D341Med (cell line): ENCODE results near the gene CXCL12.

Experiments
- DNase-seq: peaks from one replicate; pipeline ENCODE4 v3.0.0; 2012; ENCODE audit warnings: low spot score

CXCL12 gene

DNA sequence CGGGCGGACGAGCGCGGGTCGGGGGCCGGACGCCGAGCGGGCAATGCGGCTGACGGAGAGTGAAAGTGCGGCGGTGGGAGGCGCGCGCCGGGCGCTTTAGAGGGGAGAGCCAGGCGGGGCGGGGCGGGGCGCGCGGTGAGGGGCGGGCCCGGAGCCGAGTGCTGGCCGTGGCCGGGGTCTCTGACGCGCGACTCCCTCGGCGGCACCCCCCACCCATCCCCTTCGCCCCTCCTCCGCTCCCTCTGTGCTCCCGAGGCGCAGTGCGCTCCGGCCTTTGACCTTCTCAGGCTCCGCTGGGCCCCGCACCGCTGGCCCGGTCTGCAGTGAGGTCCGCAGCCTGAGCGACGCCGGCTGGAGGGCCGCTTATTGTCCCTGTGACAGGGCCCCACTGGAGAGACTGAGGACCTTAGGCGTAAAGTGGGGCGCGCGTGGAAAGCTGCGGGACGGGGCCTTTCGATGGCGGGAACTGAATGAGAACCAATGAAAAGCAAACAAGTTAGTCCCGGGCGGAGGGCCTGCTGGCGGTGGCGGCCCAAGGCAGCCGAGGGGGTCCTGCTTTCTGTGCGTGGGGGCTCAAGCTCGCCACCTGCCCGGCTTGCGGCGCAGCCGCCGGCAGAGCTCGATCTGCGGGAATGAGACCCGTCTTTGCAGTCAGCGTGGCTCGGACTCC, at the start of gene CXCL12:
Gene CXCL12 (minus strand): TSS at position 72 of the 670 bp plus-strand sequence. CDS start 92 bp downstream, outside the sequence.
- no peak for DNase-seq

DNA sequence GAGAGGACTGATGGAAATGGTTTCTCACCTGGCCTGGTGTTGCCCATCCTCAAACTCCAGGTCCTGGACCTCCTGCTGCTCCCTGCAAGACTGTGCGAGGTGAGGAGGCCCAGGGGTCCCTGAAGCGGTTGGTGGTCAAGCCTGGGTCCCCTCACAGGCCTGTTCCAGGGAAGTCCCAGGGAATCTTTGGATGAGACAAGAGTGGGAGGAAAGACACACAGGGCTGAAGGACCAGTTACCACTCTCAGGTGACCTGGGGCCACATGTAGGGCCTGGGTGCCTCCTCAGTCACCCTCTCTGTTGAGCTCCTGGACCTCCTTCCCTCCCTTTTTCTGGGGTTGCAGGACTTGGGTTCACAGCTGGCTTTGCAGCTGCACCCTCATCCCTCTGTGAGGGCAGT, 42.6 kb upstream of the CXCL12 start:
- DNase-seq, result no peak

DNA sequence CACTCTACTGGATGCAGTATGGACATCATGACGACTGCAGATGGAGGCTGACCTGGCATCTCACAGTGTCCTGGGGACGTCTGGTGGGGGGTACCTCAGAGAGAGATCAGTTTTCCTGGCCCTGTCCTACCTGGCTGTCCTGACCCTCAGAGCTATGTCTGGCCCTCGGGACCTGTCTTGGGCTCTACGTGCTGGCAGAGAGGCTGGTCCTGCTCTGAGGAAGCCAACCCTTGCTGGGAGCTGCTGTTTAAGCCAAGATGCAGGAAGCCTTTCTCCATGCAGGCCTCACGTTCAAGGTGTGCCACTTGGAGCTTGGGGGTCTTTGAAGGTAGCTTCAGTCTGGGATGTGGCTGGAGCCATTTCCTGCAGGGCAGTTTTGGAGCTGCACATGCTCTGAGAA, 42.1 kb upstream of the CXCL12 start:
- DNase-seq, result no peak

DNA sequence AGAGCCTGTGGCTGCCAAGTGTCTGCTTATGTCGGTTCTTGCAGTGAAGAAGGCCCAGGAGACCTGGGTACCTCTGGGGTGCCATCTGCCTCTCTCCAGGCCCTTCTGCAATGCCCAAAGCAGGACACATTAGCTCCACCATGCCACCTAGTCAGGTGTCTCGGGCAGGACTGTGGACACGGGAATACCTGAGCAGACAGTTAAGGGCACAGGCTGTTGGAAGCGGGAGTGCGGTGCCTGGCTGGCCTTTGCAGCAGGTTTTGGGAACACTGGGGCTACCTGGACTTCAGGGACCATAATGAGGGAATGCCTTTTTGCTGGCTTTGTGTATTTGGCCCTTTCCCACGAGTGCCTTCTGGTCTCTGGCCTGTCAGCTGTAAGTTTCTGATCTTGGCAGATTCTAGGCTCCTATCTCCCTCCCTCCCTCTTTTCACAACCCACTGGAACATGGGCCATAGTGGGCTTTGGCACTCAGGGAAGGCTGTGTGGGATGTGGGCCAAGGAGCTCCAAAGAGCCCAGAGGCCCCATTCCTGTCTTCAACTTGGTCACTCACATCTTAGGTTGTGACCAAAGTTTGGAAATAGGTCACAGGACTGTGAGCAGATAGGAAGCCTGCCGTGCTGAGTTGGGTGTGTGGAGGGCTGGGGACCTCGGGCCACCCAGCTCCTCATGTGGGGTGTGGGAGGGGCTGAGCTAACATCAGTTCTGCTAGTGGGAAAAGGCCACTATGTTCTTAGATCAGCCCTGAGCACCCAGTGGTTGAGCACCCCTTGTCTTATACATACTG, 41.5 kb upstream of the CXCL12 start:
- peak; percentile 14 for DNase-seq

DNA sequence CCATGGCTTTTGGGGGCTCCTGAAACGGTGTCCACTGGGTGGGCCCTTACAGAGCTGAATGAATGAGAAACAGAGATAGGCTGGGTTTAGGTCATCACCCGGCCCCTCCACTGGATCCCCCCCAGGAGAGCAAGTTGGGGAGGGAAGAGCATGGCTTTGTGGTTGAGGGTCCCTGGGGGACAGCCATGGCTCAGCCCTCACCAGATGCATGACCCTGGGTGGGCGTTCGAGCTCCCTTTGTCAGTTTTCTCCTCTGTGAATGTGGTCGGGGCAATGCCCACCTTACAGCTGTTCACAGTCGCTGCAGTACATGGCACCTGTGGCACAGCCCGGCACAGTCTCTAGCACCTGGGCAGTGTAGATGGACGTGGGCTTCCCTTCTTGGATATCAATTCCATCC, 40.6 kb upstream of the CXCL12 start:
- peak; percentile 9 for DNase-seq

DNA sequence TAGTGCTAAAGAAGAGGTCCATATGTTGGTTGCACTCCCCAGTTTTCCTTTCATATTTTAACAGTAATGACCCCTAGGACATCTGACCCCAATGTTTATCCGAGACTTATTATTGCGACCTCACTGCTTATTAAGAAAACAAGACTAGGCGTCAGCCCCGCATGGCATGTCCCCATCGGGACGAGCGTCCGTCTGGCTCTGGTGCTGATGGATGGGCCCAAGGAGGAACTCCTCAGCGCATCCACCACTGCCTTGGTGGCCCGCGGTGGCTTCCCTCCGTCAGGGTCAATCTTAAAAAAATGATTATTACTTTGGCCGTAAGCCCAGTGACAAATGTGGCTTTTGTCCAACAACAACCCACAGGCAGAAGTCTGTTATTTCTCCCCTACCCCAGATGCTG, 40.1 kb upstream of the CXCL12 start:
- DNase-seq, result no peak

DNA sequence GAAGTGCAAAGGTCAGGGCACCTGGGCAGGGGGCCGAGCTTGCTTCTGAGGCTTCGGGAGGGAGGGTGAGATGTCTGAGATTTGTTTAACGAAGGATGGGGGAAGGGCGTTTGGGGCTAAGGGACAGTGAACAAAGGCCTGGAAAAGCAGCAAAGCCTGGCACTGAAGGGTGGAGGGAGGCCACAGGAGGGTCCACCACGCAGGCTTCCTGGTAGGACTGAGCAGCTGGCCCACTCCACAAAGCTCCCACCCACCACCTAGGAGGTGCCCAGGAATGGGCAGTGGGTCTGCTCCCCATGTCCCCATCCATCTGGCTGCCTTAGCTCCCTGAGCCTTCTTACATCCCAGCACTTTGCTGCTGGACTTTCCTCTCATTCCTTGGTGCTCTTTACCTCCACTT, 39.4 kb upstream of the CXCL12 start:
- DNase-seq, result no peak

DNA sequence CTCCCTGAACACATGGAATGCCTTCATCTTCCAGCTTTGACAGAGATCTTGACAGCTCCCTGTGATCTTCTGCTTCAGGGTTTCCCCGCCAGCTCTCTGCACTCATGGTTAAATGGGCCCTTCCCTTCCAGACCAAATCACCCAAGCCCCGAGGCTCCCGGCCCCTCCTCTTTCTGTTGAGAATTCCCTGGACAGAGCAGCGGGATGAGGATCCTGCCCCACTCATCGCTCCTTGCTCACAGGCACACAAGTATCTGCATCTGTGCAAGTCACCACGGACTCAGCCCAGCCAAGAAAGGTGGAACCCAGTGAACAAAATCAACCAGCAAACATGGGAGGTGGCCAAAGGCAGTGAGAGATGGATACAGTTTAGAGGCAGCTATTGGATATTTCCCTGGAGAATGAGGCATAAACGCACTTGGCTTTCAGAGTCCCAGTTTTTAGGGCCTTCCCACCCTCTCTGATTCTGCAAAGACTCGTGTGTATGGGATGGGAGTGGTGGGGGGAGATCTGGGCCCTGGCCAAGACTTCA, 37.7 kb upstream of the CXCL12 start:
- no peak for DNase-seq

DNA sequence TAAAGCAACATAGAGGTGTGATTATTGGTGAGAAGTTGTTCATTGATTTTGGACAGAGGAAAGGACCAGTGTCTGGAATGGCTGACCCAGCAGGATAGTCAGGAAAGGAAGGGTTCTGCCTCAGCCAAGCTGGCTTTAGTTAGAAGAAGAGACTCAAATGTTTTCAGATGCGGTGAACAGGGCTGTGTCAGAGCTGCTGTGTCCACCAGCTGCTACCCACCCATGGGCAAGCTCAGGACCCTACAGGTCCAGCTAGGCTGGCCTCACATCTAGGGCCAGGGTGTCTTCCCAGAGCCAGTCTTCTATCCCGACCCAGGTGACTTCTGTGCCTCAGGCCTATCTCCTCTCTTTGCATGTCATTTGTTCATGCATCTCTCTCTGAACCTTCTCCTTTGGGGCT, 37.3 kb upstream of the CXCL12 start:
- peak; percentile 9 for DNase-seq

DNA sequence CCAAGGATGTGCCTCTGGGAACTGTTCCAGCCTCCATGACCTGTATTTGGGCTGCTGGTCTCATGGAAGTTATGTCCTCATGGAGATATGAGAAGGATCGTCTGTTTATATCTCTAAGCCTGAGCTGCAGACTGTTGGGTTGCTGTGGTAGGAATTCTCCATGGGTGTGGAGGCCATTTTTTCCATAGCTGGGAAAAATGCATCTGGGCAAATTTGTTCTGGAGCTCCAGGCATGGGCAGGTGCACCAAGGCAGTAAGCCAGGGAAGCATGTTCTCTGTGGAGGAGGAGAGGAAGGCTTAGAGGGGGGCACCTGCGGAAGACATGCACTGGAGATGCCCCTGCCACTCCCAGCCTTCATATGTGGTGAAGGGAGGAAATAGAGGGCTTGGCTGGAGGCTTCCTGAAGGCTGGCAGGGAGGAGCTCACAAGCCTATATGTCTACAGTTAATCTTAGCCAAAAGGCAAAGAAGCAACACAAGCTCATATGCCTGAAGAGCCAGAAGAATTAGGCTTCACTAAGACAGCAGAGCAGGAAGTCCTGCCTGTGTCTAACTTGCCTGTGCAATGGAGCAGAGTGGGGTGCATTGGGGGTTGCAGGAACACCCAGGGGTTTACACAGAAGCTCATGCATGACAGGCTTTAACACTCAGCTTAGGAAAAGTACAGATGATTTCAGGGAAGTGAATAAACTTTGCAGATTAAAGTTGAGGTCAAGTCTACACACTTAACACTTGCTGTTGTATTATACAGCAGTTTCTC, 35.1 kb upstream of the CXCL12 start:
- DNase-seq, result no peak

DNA sequence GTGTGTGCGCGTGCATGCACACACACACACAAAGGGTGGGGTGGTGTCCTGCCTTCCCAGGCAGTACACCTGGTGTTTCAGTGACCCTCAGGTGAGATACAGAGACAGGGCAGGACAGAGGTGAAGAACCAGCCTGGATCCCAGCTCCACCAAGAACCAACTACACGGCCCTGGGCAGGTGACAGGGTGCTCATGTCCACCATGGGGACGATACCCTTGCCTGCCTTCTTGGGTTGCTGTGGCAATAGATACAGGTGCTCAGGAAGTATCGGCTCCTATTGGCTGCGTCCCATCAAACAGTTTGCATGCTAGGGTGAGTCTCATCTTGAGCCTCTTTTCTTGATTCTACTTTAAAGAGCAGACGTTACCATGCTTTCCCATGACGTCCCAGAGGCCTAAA, 33.7 kb upstream of the CXCL12 start:
- DNase-seq, result no peak

DNA sequence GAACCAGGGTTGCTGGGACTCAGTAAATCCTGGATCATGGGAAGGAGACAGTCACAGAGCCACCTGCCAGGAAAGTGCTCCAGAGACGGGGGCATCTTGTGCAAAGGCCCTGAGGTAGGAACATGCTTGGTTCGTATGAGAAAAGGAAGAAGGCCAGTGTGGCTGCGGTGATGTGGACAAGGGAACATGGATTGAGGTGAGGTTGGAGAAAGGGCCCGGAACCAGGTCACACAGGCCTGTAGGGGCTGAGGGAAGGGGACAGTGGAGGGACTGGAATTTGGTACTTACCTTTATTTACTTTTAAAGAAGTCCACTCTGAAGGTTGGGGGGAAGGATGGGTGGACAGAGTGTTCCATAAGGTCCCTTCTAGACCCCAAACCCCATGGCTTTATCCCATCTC, 32.9 kb upstream of the CXCL12 start:
- no peak for DNase-seq

DNA sequence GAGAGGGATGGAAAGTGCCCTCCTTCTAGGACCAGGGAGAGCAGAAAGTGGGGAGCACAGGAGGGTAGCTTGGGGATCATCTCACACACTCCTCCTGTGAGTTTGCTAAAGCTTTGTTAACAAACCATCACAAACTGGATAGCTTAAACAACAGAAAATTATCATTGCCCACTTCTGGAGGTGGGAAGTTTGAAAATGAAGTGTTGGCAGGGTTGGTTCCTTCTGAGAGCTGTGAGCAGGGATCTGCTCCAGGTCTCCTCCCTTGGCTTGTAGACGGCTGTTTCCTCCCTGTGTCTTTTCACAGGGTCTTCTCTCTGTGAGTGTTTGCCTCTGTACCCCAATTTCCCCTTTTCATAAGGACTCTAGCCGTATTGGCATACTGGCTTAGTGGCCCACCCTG, 32.0 kb upstream of the CXCL12 start:
- DNase-seq, result no peak

DNA sequence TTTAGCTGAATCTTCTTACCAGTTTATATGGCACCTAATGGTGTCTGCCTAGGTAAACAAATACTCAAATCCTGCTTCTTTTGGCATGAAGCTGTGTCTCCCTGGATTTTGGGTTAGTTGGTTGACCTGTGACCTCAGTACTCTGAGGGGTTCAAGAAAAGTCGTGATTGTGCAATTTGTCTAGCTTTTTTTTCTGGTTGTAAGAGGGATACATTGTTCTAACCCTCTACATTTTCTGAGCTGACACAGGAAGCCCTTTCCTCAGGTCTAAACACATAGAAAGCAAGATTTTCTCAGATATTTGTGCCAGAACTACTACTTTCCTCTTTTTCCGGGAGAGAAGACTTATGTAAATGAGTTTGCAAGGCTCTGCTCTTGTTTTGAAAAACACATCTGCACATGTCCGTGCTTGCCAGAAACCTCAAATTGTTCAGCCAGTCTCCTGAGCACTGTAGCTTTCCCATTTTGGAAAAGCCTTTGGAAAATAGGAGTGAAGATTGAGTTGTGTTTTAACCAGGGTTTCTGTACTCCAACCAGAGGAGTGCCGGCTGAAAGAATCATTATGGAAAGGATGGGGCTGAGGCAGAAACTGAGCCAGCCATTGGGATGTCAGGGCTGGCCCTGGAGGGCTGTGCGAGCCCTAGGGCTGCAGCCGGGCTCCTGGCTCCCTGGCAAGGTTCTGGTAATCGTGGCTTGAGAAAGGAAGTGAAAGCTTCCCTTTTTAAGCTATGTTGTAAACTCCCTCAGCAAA, 31.3 kb upstream of the CXCL12 start:
- no peak for DNase-seq

DNA sequence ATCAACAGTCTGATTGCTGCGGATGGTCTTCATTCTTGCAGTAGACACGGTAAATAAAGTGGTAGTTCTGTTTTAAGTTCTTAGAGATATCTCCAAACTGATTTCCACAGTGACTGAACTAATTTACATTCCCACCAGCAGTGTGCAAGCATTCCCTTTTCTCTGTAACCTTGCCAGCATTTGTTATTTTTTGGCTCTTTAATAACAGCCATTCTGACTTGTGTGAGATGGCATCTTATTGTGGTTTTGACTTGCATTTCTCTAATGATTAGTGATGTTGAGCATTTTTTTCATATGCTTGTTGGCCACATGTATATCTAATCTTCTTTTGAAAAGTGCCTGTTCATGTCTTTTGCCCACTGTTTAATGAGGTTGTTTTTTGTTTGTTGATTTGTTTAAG, 30.2 kb upstream of the CXCL12 start:
- DNase-seq, result no peak

DNA sequence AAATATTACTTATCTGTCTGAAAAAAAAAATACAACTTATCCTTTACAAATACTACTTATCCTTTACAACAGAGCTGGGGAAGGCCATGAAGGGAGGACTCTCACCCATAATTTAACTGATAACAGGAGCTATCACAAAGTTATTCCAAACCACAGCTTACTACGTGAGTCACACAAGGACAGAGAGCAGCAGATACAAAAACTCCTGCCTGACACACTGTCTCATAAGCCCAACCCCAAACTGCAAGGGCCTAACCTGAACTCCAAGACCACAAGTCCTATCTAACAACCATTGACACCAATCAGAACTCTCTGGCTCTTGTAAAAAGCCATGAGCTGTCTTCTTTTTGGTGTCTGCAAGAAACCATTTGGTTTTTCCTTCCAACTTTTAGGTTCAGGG, 28.5 kb upstream of the CXCL12 start:
- no peak for DNase-seq

DNA sequence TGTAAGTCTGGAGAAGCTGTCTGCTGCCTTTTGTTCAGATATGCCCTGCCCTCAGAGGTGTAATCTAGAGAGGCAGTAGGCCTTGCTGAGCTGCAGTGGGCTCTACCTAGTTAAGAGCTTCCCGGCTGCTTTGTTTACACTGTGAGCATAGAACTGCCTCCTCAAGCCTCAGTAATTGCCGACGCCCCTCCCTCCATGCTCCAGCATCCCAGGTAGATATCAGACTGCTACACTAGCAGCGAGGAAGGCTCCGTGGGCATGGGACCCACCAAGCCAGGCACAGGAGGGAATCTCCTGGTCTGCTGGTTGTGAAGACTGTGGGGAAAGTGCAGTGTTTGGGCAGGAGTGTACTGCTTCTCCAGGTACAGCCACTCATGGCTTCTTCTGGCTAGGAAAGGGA, 26.4 kb upstream of the CXCL12 start:
- DNase-seq, result no peak

DNA sequence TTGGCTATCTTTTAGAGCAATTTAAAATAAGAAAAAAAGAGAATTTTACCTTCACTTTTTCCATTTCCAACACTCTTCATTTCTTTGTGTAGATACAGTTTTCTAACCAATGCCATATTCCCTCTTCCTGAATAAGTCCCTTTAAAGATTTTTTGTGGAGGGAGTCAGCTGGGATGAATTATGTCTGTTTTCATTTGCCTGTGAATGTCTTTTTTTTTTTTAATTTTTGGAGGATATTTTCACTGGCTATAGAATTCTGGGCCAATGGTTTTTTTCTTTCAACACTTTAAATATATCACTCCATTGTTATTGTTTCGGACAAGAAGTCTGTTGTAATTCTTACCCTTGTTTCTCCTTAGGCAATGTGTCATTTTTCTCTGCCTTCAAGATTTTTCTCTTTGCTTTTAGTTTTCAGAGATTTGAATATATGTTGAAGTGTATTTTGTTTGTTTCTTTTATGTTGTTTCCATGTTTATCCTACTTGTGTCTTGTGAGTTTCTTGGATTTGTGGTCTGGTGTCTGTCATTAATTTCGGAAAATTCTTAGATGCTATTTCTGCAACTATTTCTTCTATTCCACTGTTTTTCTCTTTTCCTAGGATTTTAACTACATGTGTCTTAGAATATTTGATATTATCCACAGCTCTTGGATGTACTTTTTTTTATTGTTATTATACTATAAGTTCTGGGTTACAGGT, 20.0 kb upstream of the CXCL12 start:
- DNase-seq, result no peak

DNA sequence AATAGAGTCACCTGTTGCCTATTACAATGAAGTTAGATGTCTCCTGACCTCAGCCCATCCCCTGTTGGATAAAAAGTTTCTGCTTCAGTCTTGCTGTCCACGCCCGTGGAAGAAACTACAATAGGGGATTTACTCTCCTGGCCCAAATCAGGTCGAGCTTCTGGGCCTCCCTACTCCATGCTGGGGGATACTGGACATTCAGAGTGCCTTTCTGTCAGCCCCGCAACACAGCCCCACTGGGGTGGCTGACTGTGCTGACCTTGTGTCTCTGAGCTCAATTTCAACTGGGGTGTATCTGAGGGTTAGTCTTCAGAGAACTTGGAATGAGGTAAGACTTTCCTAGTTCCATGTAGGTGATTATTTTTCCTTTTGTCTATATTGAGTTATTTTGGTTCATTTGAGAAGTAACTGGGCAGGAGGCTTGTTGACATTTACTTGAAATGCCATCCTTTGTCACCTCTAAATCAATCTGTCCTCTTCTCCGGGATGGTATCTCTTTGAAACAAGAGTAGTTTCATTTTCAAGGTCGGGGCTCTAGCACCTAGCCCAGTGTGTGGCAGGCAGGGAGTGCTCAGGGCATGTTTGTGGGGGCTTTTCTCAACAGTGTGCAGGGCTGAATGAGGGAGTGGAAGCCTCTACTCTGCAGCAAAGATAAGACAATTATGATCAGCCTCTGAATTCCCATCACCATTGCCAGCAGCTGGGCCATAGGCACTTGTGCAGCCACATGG, 17.7 kb upstream of the CXCL12 start:
- no peak for DNase-seq

DNA sequence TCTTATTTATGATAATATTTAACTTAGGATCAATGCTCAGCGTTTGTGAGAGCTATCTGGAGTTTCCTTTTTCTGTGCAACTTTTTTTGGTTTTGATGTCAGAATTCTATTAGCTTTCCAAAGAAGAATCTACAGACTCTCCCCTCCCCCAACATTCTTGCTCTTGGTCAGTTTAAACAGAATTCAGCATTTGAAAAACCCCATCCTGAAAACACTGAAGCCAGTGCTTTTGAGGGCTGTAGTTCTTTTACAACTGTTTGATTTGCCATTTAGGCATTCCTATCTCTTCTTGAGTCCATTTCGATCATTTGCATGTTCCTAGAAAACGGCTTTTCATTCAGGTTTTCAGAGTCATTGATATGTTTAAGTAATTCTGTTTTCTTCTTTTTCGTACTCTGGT, 15.6 kb upstream of the CXCL12 start:
- DNase-seq, result no peak
